Embryonic facial prominence (tissue), 1 donor: ENCODE measurements around the gene ST3GAL3.

Experiments used
- DNase-seq: peaks from one replicate; pipeline ENCODE4 v3.0.0-alpha.2; 2016; ENCODE audit errors: extremely low spot score

ST3GAL3 gene

GRCh38 chr1:43786201-43786958 is 79.0 kb downstream of the ST3GAL3 start:
- DNase-seq = no peak

- peak; percentile 13 for DNase-seq
Observed at GRCh38 chr1:43786960-43787359, 79.6 kb downstream of the ST3GAL3 start.

- no peak for DNase-seq
Observed at GRCh38 chr1:43789604-43790550, 82.5 kb downstream of the ST3GAL3 start.

GRCh38 chr1:43791243-43791642 is 83.9 kb downstream of the ST3GAL3 start:
- DNase-seq = no peak

- DNase-seq = no peak
Observed at GRCh38 chr1:43796111-43796581, 88.8 kb downstream of the ST3GAL3 start.

GRCh38 chr1:43797891-43798290 is 90.6 kb downstream of the ST3GAL3 start:
- no peak for DNase-seq

- DNase-seq = no peak
Observed at GRCh38 chr1:43799656-43800635, 92.6 kb downstream of the ST3GAL3 start.

GRCh38 chr1:43800771-43801170 is 93.4 kb downstream of the ST3GAL3 start:
- DNase-seq = no peak

GRCh38 chr1:43801203-43801602 is 93.9 kb downstream of the ST3GAL3 start:
- no peak for DNase-seq

- no peak for DNase-seq
Observed at GRCh38 chr1:43802356-43802980, 95.1 kb downstream of the ST3GAL3 start.

- DNase-seq = no peak
Observed at GRCh38 chr1:43803105-43803504, 95.8 kb downstream of the ST3GAL3 start.

- DNase-seq = no peak
Observed at GRCh38 chr1:43803646-43804045, 96.3 kb downstream of the ST3GAL3 start.

- no peak for DNase-seq
Observed at GRCh38 chr1:43804569-43804968, 97.2 kb downstream of the ST3GAL3 start.

- no peak for DNase-seq
Observed at GRCh38 chr1:43805340-43805739, 98.0 kb downstream of the ST3GAL3 start.

GRCh38 chr1:43806183-43806582 is 98.8 kb downstream of the ST3GAL3 start:
- DNase-seq = no peak

- no peak for DNase-seq
Observed at GRCh38 chr1:43809097-43809673, 101.8 kb downstream of the ST3GAL3 start.

- DNase-seq = no peak
Observed at GRCh38 chr1:43812579-43812978, 105.2 kb downstream of the ST3GAL3 start.

GRCh38 chr1:43814401-43814800 is 107.1 kb downstream of the ST3GAL3 start:
- no peak for DNase-seq

- DNase-seq = no peak
Observed at GRCh38 chr1:43817304-43817939, 110.1 kb downstream of the ST3GAL3 start.

GRCh38 chr1:43818691-43819090 is 111.4 kb downstream of the ST3GAL3 start:
- DNase-seq = no peak
